GM18511 (cell line): Measurements from ENCODE around the gene TIGD1.

ENCODE experiments used
- ATAC-seq: cut with Tn5 transposase; IDR thresholded peaks from one replicate; pipeline ENCODE4 v1.9.1; 2021; ENCODE audit warnings: mild to moderate bottlenecking, moderate library complexity; ENCODE audit not compliant: unreplicated experiment

Gene TIGD1

DNA sequence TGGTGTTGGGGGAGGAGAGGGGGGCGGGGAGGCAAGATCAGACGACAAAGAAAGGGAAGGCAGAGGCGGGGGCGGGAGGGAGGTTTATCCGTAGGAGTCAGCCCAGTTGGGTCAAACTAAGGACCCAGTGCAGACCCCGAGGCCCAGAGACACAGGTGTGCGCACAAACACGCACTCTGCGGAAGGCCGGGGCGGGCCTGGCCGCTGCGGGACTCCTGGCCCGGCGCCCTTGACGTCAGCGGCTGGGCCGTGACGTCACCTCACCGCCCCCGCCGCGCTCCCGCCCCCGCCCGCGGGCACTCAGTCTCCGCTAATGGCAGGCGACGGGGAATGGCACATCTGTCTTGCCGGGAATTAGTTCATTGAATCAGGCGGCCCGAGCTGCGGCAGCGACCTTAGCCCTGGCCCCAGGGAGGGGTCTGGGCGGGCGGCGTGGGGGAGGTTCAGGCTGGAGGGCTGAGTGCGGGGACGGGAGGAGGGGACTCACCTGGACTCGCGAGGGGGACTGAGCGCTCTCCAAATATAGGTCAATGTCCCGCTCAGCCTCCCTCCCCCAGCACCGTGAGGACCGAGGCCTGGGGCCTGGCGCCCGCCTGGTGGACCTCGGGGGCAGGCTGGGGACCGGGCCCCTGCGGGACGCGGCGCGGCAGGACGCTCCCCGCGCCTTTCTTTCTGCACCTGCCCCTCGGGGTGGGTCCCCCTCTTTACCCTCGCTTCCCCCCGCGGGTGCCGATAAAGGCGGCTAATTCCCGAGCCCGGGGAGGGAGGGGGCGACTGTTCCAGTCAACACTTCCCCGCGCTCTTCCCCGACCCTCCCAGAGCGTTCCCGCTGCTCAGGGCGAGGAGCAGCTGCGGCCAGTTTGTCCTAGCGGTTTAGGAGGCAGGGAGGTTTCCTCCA lies 47.2 kb downstream of the TIGD1 start:
- ATAC-seq = no peak

DNA sequence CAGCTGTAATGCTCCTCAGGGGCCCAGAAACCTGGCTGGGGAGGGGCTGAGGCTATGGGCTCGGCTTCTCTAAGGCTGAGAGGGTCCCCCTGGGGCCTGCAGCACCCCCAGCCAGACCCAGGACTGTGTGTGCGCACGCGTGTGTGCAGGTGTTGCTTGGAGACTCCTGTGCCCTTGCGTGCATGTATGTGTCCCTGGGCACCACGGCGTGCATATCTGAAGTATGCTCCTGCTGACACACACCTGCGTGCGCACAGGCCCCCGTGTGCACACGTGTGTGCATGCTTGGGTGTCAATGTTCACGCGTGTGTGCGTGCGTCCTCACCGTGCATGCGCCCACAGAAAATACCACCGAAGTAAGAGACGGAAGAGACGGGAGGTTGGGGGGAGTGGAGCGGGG lies 47.8 kb downstream of the TIGD1 start:
- no peak for ATAC-seq

DNA sequence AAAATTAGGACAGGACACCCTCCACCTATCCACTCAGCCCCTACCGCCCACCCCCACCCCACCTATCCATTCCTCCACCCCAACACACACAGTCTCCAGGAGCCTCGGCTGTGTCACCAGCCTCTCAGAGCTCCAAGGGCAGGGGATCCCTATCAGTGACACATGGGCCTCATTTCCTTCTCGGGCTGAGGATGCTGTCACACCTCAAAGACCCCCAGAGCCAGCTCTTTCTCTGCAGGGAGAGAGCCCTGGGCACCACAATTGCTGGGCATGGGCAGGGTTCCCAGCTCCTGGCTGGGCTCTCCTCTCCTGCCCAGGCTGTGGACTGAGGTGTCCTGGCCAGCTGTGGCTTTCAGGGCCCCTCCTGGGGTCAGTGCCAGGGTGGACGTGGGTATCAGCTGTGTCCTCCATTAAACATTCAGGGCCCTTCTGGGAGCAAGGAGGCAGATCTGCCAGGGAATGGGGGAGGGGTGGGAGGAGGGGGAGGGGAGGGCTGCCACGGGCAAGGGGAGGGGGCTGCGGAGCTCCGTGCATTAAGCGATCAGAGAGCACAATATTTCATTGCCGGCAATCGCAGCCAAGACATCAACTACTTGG lies 48.5 kb downstream of the TIGD1 start:
- ATAC-seq = no peak

DNA sequence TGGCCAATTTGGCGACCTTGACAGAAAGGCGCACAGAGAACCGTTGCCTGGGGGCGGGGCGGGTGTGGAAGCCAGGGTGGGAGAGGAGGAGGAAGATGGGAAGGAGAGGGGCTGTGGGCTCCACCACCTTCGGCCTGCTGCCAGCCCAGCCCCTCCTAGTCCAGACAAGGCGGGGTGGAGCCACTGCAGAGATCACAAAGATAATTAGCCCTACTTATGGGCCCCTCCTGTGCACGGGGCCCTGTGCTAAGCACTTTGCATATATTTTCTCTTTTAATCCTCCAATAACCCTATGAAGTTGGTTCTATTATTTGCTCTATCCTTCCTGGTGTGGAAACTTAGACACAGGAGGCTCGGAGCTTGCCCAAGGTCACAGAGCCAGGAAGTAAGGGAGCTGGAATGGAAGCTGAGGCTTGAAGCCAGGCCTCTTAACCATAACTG lies 49.0 kb downstream of the TIGD1 start:
- ATAC-seq = no peak

DNA sequence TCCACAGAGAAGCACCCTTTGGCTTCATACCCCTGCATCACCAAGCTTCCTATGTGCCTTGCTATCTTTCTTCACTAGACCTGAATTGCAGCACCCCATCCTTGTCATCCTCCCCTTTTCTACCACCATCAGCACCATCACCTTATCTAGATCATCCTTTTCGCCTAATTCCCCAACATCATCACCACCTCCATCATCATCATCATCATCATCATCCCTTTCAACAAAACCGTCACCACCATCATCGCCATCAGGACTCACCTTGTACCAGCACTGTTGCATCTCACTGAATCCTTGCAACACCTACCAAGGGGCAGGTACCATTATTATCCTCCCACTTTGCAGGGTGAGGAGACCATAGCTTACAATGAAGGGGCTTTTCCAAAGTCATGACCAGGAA lies 51.9 kb downstream of the TIGD1 start:
- no peak for ATAC-seq
